Dedifferentiated amniotic fluid mesenchymal stem cell (primary cell): ENCODE measurements around the gene NMT1.

Experiments
- DNase-seq: peaks from one replicate; pipeline ENCODE4 v3.0.0-alpha.2; 2016; ENCODE audit errors: extremely low spot score

Gene NMT1

GRCh38 chr17:45150911-45151809, 90.0 kb downstream of the NMT1 start:
- no peak for DNase-seq

DNA sequence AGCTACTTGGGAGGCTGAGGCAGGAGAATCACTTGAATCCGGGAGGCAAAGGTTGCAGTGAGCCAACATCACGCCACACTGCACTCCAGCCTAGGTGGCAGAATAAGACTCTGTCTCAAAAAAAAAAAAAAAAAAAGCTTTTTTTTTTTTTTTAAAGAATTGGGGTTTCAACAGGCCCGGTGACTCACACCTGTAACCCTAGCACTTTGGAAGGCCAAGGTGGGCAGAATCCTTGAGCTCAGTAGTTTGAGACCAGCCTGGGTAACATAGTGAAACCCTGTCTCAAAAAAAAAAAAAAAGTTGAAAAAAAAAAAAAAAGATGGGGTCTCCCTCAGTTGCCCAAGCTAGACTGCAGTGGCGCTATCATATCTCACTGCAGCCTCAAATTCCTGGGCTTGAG, 93.9 kb downstream of the NMT1 start:
- no peak for DNase-seq

DNA sequence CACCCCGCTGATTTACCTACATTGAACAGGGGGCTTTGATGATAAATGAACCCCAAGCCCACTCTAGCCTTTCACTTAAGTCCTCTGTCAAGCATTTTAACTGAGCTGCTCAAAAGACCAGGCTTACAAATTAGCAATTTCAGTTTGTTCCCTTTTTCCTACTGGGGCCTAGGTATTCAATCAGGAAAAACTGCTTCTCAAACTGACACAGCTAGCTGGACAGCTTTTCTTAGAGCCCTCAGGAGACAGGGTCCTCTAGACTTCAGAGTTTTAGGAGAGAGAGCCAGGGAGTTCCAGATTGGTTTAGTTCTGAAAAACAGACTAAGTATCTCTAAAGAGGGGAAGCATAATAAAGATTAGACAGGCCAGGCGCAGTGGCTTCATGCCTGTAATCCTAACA, 94.4 kb downstream of the NMT1 start:
- DNase-seq, result no peak

DNA sequence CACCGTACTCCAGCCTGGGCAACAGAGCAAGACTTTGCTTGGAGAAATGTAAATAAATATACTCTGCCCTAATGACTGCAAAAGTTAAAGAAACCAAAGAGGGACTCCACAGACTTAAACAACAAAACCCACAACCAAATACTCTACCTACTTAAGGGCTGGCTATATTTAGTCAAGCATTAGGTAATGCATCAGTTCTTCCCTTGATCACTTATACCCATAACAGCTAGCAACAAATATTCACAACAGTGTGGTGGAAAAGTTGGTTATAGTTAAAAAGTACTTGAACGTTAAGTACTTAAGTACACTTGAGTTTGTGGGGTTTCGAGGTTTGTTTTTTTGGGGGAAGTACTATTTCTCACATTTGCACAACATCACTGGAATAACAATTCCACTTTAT, 95.1 kb downstream of the NMT1 start:
- DNase-seq, result no peak
